GM12873 (cell line): ENCODE results near the gene SOX6.

Experiments
- TF ChIP-seq, protein P1 (sequence below): IDR thresholded peaks from 2 replicates; pipeline ENCODE4 v1.5.1; 2012; ENCODE audit warnings: low read depth, mild to moderate bottlenecking, moderate library complexity, low read length, control low read depth; ENCODE audit not compliant: insufficient read depth; ENCODE audit errors: missing control alignments

Gene SOX6

DNA sequence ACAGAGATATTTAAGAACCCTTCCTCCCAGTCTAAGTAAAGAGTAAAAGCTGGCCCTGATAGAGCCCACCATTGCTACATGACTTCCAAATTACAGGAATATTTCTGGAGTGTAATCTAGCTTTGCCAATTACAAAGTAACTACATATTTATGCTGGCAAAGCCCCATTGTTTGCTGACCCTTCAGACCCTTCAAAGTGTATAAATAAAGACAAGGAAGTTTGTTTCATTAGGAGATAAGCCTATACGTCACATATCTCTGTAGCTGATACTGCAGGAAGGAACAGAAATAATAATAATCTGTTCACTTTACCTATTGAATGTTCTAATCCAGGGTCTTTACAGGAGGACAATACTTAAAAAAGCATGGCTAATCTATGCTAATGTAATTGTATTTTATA, 375.1 kb downstream of the SOX6 start:
- TF ChIP-seq, protein P1, sequence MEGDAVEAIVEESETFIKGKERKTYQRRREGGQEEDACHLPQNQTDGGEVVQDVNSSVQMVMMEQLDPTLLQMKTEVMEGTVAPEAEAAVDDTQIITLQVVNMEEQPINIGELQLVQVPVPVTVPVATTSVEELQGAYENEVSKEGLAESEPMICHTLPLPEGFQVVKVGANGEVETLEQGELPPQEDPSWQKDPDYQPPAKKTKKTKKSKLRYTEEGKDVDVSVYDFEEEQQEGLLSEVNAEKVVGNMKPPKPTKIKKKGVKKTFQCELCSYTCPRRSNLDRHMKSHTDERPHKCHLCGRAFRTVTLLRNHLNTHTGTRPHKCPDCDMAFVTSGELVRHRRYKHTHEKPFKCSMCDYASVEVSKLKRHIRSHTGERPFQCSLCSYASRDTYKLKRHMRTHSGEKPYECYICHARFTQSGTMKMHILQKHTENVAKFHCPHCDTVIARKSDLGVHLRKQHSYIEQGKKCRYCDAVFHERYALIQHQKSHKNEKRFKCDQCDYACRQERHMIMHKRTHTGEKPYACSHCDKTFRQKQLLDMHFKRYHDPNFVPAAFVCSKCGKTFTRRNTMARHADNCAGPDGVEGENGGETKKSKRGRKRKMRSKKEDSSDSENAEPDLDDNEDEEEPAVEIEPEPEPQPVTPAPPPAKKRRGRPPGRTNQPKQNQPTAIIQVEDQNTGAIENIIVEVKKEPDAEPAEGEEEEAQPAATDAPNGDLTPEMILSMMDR, result no peak

DNA sequence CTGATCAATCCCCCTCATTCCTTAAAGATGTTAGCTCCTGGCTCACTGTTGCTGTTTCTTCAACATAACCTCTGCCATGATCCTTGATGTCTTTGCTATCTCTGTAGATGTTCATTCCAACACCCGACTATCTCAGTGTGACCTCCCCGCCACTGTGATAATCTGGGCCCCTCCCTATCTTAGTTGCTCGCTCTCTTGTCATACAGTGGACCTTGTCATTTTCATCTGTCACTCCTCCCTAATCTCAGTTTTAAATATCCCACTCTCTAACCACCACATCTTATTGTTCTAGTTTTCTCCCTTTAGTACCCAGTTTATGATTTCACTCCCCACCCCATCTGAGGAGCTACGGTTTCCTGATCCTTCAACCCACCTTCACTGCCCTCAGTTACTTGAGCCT, 379.2 kb downstream of the SOX6 start:
- TF ChIP-seq, protein P1, result no peak

DNA sequence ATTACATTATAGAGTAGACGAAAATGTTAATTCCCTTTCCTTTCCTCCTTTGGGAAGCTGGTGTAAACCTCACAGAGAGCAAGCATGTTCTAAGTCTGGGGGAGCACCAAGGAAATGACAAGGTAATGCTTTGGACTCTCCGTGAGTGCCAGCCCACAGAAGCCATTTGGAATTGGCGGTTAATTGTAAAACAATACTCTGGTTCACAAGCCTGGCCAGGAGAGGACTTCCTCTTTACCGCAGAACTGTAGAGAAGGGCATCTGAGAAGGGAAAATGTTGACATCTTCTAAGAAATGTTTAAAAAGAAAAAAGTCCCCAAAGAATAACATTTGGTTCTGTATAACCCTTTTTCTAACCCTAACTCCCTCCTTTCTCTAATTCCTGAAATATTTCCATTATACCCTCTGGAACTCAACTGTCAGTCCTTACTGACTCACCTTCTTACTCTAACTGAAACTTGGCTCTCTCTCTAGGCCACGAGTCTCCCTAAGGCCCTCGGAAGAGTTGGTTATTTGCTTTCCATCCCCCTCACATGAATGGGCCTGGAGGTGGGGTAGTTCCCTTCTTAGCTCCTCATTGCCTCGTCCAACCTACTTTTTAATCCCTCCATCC, 379.8 kb downstream of the SOX6 start:
- TF ChIP-seq, protein P1, result no peak

DNA sequence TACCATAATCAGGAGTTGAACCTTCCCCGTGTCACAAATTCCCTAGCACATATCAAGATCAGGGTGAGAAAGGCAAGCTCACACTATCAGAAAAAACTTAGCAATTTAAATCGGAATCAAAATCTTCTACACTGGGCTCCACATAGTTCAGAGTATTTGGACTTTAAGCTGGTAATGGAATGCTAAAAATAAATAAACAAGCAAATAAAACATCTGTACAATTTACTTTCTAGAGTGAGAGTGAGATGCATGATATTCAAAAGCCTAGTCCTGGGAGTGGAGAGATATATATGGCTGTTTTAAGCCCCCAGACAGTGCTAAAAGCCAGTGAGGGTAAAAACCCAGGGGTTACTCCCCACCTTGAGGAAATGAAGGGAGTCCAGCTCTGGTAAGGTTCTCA, 380.6 kb downstream of the SOX6 start:
- TF ChIP-seq, protein P1, result no peak

DNA sequence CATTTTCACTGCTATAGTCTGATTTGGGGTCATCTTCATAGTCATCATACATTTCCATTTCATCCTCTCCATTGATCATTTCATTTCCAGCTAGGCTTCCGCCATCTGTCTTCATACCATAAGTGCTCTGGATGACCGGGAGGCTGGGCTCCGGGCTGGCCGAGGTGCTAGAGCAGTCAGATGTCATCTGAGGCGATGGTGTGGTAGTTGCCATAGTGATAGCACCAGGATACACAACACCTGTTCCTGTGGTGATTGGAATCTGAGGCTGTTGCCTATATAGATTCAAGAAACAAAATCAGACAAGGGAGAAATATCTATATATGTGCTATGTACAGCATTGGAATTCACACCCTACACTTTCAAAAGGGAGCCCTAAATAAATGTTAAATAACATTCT, 383.5 kb downstream of the SOX6 start:
- TF ChIP-seq, protein P1, result no peak

DNA sequence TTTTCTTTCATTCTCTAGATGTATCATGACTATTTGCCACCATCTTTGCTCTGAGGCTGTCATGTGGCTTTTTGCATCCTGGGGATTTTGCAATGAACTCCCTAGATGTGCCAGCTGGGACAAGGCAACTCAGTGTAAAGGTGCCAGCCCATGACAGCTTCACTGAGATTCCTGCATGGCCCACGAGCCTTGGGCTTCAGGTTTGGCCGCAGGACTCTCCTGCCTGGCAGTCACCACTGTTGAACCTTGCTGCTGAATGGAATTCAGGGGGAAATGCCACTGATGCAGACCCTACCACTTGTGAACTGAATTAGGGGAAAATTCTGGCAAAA, 385.2 kb downstream of the SOX6 start:
- TF ChIP-seq, protein P1, result no peak

DNA sequence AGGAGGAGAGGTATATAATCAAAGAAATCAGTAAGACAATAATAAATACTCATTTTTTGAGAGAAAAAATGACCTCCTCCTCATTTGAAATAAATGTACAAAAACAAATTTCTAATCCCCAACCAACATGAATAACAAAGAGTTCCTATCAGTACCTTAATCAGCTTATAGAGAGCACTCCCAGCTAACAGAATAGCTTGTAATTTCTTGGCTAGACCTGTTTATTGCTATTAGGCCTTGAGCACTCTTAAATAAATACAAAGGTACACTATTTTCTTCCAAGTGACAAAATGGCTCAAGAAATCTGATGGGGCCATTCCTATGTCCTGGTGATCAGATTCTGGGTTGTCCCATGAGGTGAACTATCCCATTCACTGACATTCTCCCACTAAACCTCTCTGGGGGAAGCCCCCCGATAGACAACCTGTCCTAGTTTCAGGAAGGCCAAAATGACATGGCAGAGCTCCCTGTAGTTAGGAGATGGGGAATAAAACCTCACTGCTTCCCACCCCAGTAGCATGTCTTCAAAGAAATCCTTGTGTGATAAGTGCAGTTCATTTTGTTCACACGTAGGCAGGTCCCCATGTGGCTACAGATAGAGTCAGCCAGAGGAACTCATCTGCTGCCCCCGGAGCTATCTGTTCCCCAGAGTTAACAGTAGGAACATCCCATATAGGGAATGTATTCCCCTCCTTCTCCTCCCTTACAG, 385.7 kb downstream of the SOX6 start:
- TF ChIP-seq, protein P1, result no peak
